NCI-H2081 treated with DMSO at 0.1 percent for 48 hours (cell line): Measurements from ENCODE around the gene CELA1.

Experiments used
- DNase-seq: peaks from one replicate; lab custom pipeline; 2025; lab: John Stamatoyannopoulos, UW

The CELA1 gene

GRCh38 chr12:51346581-51346980 lies at the start of gene CELA1:
Gene CELA1, minus strand, starts transcription at chr12:51346679. Its CDS starts 41 bp downstream, at chr12:51346638.
- no peak for DNase-seq

DNA sequence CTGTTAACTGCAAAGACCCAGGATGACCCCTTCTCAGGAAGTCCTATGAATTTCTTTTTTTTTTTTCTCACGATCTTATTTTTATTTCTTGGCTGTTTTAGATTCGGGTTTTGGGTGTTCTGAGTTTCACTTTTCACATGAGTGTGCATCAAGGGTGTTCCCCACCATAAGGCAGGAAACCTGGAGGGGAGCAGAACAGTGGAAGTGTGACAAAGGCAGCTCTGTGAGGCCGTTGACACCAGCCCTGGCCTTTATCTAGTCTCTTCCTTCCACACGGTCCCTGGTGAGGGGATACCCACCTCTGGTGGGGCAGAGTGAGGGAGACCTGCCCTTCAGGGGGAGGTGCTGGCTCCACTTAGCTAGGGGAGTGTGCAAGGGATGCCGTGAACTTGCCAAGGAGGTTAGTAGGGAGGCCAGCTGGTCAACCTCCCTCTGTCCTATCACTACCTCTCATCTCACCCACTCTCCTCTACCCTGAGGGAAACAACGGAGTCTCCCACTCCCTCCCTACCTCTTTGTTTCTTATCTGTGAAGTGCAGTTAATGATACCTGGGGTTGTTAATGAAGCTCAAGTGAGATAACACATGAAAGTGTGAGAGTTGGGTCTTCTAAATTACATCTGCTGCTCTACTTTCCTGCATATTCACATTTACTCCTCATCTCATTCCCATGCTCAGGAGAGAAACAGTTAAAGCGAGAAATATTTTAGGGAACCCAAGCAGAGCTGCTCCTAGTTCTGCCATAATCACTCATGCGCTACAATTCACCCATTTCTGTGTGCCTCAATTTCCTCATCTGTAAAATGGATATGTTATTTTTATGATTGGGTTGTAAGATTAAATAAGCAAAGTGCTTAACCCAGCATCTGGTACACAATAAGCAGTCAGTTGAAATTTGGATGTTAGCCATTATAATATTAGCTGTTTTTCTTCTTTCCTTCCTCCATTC lies 49.1 kb upstream of the CELA1 start:
- no peak for DNase-seq

DNA sequence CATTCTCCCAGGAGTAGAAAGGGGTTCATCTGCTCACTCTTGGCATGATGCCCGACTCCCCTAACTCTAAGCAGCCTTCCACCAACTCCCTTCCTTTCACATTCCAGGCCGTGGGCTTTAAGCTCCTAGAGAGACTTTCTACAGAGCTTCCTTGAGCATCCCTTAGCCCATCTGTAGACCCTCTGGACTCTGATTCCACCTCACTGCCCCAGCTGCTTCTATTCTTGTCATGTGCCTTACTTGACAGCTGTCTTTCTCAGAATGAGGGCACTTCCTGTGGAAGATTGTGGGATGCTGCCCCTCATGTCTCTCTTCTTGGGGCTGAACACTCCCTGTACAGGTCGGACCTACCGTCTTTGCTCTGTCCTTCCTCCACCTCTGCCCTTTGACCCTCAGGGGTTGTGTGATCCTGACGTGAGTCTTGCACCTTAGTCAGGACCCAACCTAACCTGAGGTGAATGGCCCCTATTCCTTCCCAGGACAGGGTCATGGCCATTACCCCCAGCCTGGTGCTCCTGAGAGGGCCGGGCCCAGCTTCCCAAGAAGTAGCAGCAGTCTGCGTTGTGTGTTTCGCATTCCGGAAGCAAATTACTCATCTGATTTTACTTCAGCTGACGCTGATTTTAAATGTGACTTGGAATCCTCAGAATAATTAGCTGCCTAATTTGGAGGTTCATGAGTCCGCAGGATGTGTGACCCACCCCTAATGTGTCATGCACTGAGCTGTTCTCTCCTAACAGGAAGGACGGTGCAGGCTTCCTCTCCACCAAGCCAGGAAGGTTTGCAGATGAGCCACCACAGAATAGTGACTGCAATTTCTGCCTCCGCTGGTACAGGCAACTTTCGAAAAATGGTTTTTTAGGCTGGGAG lies 47.4 kb upstream of the CELA1 start:
- no peak for DNase-seq

DNA sequence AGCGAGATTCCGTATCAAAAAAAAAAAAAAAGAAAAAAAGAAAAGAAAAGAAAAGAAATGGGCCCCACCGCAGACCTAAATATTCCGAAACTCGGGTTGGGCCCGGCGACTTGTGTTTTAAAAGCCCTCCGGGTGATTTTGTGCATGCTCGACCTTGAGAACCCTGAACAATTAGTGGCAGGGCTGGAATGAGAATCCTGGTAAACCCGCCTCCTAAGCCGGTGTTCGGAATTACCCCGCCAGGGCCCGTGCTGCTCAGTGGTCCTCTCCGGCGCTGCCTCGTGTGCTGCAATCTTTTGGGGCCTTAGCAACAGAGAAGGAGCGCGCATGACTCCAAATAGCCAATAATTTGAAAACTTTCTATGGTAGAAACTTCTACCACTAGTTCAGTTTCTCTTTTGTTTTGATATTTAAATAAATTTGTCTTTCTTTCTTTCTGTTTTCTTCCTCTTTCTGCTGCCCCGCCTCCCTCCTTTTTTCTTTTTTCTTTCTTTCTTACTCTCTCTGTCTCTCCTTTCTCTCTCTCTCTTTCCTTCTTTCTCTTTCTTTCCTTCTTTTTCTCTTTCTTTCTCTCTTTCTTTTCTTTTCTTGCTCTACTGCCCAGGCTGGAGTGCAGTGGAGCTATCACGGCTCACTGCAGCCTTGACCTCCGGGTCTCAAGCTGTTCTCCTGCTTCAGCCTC lies 46.2 kb upstream of the CELA1 start:
- no peak for DNase-seq

- no peak for DNase-seq
Measured at GRCh38 chr12:51391283-51392123, 45.0 kb upstream of the CELA1 start, which contains the start of gene GALNT6. Gene GALNT6, minus strand, starts transcription at chr12:51391406. Its CDS starts 11,625 bp downstream, at chr12:51379781.

DNA sequence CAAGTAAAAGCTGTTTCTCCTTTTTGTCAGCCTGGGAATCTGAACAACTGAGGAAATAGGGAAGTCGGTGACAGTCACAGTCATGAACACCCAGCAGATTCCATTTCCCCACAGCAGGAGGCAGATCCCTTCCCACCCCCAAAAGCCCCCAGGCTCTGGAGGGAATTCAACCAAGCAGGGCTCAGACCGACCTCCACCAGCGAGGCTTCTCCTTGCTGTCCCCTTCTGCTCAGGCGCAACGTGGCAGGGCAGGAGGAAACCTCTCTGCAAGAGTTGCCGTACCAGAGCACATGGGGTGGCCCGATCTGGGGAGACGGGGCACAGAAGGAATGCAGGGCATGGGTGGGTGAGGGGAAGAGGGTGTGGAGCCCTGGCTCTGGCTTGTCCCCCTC lies 44.4 kb upstream of the CELA1 start:
- no peak for DNase-seq

DNA sequence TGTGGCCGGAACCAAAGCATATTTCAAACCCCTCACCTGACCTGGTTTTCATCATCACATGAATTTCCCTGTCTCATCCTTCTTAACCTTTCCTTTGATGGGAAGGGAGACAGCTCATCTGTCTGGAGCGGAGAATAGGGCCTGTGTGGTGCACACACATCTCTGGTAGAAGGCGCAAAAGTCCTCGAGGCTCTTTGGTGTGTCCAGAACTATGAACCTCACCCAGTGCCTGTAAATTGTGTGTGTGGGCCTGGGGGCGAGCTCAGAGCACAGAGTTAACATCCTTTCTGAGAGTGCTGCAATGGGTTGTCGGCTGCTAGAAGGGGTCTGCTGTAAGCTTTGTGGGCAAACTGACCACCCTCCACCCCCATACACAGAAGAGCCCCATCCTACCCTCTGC lies 44.0 kb upstream of the CELA1 start:
- no peak for DNase-seq

GRCh38 chr12:51389302-51389999 lies 43.0 kb upstream of the CELA1 start:
- DNase-seq = no peak

DNA sequence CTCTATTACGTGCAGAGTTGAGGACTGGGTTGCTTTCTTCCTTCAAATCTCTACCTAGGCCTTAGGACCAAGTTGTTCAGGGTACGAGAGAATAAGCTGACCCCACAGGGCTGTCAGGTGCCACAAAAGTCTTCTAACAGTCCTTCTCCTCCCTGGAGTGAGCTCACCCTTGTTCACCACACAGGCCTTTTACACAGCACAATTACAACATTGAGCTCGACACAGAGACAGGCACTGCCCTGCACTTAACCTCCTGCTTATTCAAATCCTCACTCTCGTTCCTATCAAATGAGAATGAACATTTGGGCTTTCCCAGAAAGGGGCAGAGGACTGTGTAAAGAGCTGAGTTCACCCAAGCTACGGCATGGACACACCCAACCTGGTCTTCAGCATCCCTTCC lies 42.4 kb upstream of the CELA1 start:
- DNase-seq = no peak

DNA sequence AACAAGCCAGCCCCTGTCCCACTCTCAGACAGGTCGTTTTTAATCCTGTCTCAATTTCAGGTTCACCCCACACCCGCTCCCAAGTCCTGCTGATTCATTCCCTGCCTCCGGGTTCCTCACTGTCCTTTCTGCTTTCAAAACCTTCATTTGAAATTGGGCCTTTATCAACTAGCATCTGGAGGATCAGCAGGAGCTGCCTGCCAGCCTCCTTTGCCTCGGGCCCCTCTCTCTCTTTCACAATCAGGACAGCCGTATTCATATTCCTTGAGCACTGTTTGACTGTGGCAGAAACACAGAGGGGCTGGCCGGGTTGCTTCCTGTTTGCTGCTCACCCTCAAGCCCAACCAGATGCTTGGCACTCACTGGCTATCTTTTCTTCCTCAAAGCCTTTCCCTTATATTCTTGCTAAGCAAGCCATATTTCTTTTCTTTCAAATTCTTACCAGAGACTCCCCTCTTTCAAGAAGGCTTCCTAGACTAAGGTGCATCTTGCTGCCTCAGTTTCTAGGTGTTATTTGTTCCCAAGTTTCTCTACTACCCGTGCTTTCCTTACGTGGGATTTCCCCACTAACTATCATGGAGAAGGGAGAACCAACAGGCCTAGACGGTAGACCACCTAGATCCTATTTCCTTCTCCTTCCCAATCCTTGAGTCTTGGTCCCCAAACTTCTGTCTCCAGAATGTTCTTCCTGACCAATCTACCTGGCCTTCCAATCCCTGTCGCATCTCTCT lies 41.8 kb upstream of the CELA1 start:
- DNase-seq = no peak

GRCh38 chr12:51386351-51386750 lies 39.9 kb upstream of the CELA1 start:
- no peak for DNase-seq

GRCh38 chr12:51383269-51383905 lies 36.9 kb upstream of the CELA1 start:
- DNase-seq = no peak

DNA sequence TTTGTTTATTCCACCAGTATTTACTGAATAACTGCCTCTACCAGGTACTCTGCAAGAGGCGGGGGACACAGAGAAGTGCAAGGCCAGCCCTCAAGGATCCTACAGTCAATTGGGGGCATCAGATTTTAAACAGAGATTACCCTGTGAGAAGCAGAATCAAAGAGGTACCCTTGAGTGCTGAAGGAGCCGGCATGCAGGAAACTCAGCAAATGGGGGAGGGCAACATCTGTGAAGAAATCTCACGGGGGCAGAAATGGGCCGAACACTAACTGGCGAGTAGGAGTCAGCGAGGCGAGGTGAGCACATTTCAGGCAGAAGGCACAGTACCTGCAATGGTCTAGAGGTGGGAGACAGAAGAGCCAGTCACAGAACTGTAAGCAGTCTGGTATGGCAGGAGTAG lies 35.7 kb upstream of the CELA1 start:
- no peak for DNase-seq

- DNase-seq = no peak
Measured at GRCh38 chr12:51381226-51382079, 35.0 kb upstream of the CELA1 start.

- DNase-seq = no peak
Measured at GRCh38 chr12:51379571-51379970, 33.1 kb upstream of the CELA1 start.

DNA sequence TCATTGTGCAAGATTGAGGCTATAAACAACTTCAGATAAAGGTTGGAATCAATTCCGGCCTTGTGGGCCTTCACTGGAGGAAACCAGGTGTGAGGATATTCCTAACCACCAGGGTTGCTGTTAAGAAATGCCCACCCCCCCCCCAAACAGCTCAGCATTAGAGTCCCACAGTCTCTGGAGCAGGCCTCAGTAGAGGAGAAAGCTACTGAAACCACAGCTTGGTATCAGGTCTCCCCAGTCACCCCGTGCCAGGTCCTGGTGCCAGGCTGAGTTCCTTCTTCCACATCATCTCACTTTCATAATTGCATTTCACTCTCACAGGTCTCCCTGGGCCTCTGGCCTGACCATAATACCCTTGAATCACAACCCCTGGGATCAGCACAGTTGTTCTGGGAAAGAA lies 32.3 kb upstream of the CELA1 start:
- DNase-seq = no peak

- DNase-seq = no peak
Measured at GRCh38 chr12:51377099-51377984, 30.9 kb upstream of the CELA1 start.
